ENCODE data around the gene SLC25A39.
"Not testable (repeated sequence)": the region's sequence is repeated elsewhere in the genome, so short reads cannot be mapped to it uniquely, and the experiment has no call there.

The SLC25A39 gene

GRCh38 chr17:44353672-44354331, 29.2 kb upstream of the SLC25A39 start:
- DNase-seq (ENCODE audit: low spot score) = peak; percentile 53

- DNase-seq (ENCODE audit: low spot score) = no peak
Measured at GRCh38 chr17:44352828-44353671, 28.4 kb upstream of the SLC25A39 start.

- no peak for DNase-seq (ENCODE audit: low spot score)
Measured at GRCh38 chr17:44351961-44352827, 27.6 kb upstream of the SLC25A39 start.

GRCh38 chr17:44351464-44351863, 26.8 kb upstream of the SLC25A39 start:
- no peak for DNase-seq (ENCODE audit: low spot score)

GRCh38 chr17:44350733-44351226, 26.2 kb upstream of the SLC25A39 start:
- peak; percentile 82 for DNase-seq (ENCODE audit: low spot score)

GRCh38 chr17:44349553-44350070, 25.0 kb upstream of the SLC25A39 start:
- DNase-seq (ENCODE audit: low spot score) = no peak

GRCh38 chr17:44348988-44349364, 24.4 kb upstream of the SLC25A39 start:
- DNase-seq (ENCODE audit: low spot score) = no peak

GRCh38 chr17:44348234-44348987, 23.8 kb upstream of the SLC25A39 start:
- peak; percentile 76 for DNase-seq (ENCODE audit: low spot score)

GRCh38 chr17:44347206-44348055, 22.8 kb upstream of the SLC25A39 start:
- DNase-seq (ENCODE audit: low spot score) = not testable (repeated sequence)

- no peak for DNase-seq (ENCODE audit: low spot score)
Measured at GRCh38 chr17:44346064-44346844, 21.6 kb upstream of the SLC25A39 start.

- peak; percentile 73 for DNase-seq (ENCODE audit: low spot score)
Measured at GRCh38 chr17:44345454-44346026, 20.9 kb upstream of the SLC25A39 start.

GRCh38 chr17:44344939-44345453, 20.4 kb upstream of the SLC25A39 start, which contains the start of gene GRN:
Gene GRN, plus strand, starts transcription at chr17:44345302. Its CDS starts 3,863 bp downstream, at chr17:44349165.
- DNase-seq (ENCODE audit: low spot score) = peak; percentile 99

GRCh38 chr17:44343510-44344209, 19.0 kb upstream of the SLC25A39 start:
- no peak for DNase-seq (ENCODE audit: low spot score)

GRCh38 chr17:44340553-44340952, 15.9 kb upstream of the SLC25A39 start:
- not testable (repeated sequence) for DNase-seq (ENCODE audit: low spot score)

- DNase-seq (ENCODE audit: low spot score) = no peak
Measured at GRCh38 chr17:44338702-44339101, 14.1 kb upstream of the SLC25A39 start.

- no peak for DNase-seq (ENCODE audit: low spot score)
Measured at GRCh38 chr17:44335968-44336367, 11.3 kb upstream of the SLC25A39 start.

GRCh38 chr17:44335564-44335963, 10.9 kb upstream of the SLC25A39 start:
- no peak for DNase-seq (ENCODE audit: low spot score)

- no peak for DNase-seq (ENCODE audit: low spot score)
Measured at GRCh38 chr17:44334727-44335126, 10.1 kb upstream of the SLC25A39 start.

All from GM03348 (cell line).